ENCODE measurements around the gene GTPBP4.

DNA sequence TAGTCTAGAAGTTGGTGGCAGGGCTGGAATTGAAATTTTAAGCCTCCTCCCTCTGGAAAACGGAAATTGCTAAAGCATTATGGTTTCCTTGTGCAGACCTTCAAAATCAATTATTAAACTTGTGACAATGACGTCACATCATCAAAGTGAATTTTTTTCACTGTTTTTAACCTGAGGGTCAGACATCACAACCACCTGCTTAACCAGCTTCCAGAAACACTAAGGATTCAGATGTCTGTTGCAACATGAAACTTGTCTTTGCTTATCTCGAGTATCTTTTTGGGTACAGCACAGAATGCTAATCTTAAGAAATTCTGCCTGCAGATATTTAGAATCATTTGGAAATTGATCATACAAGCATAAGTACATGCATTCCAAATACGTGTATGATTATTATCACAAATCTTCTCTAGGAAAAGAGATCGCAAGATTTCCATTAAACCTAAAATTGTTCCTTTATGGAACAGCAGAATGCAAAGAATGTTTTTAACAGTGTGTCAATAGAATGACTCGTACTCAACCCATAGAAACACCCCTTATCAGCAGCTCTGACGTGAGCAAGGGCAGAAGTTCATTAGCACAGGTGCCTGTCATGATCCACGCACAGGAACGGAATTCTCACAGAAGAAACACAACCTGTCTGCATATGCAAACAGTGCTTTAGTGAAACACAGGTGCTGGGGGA is 4.1 kb upstream of the GTPBP4 start:
- no peak for TF ChIP-seq EZH2 (conservative IDR thresholded peaks at IDR 0.05; ENCODE audit: low read depth, low read length)
- TF ChIP-seq REPIN1 (CRISPR knock-in tag; IDR thresholded peaks at IDR 0.05; ENCODE audit: borderline replicate concordance, low read depth) = no peak
- no peak; the same call in 1 of the 2 replicates for TF ChIP-seq FOXK1 (CRISPR knock-in tag; IDR thresholded peaks at IDR 0.05; ENCODE audit: borderline replicate concordance, low read depth)
- TF ChIP-seq SSRP1 (CRISPR knock-in tag; IDR thresholded peaks at IDR 0.05) = no peak
- TF ChIP-seq ZNF841 (CRISPR knock-in tag; IDR thresholded peaks at IDR 0.05; ENCODE audit: borderline replicate concordance) = no peak
- TF ChIP-seq CEBPB (IDR thresholded peaks at IDR 0.05; ENCODE audit: borderline replicate concordance, low read depth, low read length) = no peak
- no peak for TF ChIP-seq ZNF879 (CRISPR knock-in tag; IDR thresholded peaks at IDR 0.05)
- TF ChIP-seq RAD21 (CRISPR knock-in tag; IDR thresholded peaks at IDR 0.05) = no peak

Data from HepG2 (cell line).